Measurements from ENCODE around the gene PTPN4. TPM values are rescaled to one million over a fixed set of nuclear protein-coding genes. Genes with fewer than 3 reads are reported as not detected.

The PTPN4 gene
- total and polyA plus RNA-seq, 2 of the 13 experiments (the other 11 are each of a cell fraction or from before 2014, with no cell fraction given) = 20.3 to 34.6 TPM

DNA sequence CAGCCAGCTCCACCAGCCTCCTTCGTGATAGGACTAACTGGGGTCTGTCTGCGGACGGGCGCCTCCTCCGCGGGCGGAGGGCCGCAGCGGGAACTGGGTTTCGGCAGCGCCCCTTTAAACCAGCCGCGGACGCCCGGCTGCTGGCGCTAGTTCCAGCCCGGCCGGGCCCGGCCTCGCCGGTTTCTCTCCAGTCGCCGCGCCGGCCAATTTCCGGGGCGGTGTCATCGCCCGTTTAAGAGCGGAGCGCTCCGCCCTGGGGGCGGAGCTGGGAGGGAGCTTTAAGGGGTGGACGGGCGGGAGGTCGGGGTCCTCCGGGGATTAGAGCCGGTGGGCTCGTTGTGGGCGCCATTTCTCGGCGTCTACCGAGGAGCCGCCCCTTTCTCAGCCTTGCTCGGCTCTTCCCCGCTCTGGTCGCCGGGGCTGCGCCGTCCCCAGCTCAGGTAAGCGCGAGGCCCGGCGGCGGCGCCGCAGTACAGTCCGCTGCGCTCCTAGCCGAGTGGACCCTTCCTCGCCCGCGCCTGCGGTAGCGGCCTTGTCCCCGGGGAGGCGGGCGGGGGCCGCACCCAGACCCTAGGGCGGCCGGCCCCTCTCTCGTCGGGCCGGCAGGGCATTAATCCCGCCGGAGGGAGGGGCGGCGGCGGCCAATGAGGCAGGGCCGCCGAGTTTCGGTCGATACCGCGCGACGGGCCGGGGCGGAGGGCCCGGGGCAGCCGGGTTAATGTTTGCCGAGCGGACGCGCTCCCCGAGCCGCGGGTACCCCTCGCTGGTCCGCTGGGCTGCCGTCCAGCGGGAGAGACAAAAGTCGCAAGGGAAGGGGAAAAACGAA, 253.3 kb downstream of the PTPN4 start, which contains the start of gene EPB41L5 (continued):
- TF ChIP-seq NFIC (IDR thresholded peaks at IDR 0.05; ENCODE audit: low read length) (no peak), ZFP1 (CRISPR knock-in tag; IDR thresholded peaks at IDR 0.05) (peak; percentile 3; the same call in 1 of the 2 replicates), HDAC6 (IDR thresholded peaks at IDR 0.05; ENCODE audit: low read depth, low read length) (no peak), ZNF30 (CRISPR knock-in tag; IDR thresholded peaks at IDR 0.05) (no peak; the same call in 1 of the 2 replicates), RXRB (CRISPR knock-in tag; IDR thresholded peaks at IDR 0.05; ENCODE audit: borderline replicate concordance) (peak; percentile 63), KAT8 (CRISPR knock-in tag; IDR thresholded peaks at IDR 0.05) (peak; percentile 87), MAFF (IDR thresholded peaks at IDR 0.05; ENCODE audit: low read depth, low read length) (no peak), ISX (CRISPR knock-in tag; conservative IDR thresholded peaks at IDR 0.05) (0 out of 2 replicates have a peak, but pooled peaks have one; percentile 82), ZNF10 (CRISPR knock-in tag; IDR thresholded peaks at IDR 0.05; ENCODE audit: borderline replicate concordance, low read depth) (0 out of 2 replicates have a peak, but pooled peaks have one; percentile 67), GTF3A (CRISPR knock-in tag; conservative IDR thresholded peaks at IDR 0.05) (no peak), SAFB2 (CRISPR knock-in tag; IDR thresholded peaks at IDR 0.05; ENCODE audit: borderline replicate concordance, low read depth) (peak; percentile 61), SRSF9 (IDR thresholded peaks at IDR 0.05; ENCODE audit: borderline replicate concordance, insufficient read depth, low read depth, low read length, poor library complexity, severe bottlenecking) (no peak), ZNF550 (CRISPR knock-in tag; IDR thresholded peaks at IDR 0.05; ENCODE audit: borderline replicate concordance) (0 out of 2 replicates have a peak, but pooled peaks have one; percentile 65), ZFP37 (CRISPR knock-in tag; IDR thresholded peaks at IDR 0.05; ENCODE audit: borderline replicate concordance) (no peak), HCFC1 (IDR thresholded peaks at IDR 0.05; ENCODE audit: low read depth, low read length) (no peak), DMAP1 (CRISPR knock-in tag; IDR thresholded peaks at IDR 0.05) (peak; percentile 93), HDAC1 (CRISPR knock-in tag; IDR thresholded peaks at IDR 0.05) (peak; percentile 92), NRL (CRISPR knock-in tag; IDR thresholded peaks at IDR 0.05; ENCODE audit: borderline replicate concordance) (peak; percentile 97), SOX6 (IDR thresholded peaks at IDR 0.05) (no peak), SOX6 (CRISPR knock-in tag; IDR thresholded peaks at IDR 0.05) (peak; percentile 69), ZNF674 (CRISPR knock-in tag; IDR thresholded peaks at IDR 0.05; ENCODE audit: low read depth) (no peak)
- TF ChIP-seq, protein P1, sequence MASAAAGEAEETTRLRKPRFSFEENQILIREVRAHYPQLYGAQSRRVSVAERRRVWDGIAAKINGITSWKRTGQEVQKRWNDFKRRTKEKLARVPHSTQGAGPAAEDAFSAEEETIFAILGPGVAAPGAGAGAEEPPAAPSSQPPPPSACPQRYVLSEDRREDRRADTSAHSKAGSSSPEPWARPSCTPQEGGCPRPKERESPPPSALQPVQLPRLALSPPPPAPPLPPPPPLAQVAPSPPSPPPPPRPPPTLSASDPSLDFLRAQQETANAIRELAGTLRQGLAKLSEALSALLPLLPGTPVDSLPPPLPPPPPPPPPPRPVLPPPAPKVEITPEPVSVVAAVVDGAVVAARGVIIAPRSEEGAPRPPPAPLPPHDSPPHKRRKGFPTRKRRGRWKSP (CRISPR knock-in tag; IDR thresholded peaks at IDR 0.05) = peak; percentile 89
- TF ChIP-seq, protein P2, sequence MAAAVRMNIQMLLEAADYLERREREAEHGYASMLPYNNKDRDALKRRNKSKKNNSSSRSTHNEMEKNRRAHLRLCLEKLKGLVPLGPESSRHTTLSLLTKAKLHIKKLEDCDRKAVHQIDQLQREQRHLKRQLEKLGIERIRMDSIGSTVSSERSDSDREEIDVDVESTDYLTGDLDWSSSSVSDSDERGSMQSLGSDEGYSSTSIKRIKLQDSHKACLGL (CRISPR knock-in tag; IDR thresholded peaks at IDR 0.05) = peak; percentile 93
- TF ChIP-seq, protein P3, sequence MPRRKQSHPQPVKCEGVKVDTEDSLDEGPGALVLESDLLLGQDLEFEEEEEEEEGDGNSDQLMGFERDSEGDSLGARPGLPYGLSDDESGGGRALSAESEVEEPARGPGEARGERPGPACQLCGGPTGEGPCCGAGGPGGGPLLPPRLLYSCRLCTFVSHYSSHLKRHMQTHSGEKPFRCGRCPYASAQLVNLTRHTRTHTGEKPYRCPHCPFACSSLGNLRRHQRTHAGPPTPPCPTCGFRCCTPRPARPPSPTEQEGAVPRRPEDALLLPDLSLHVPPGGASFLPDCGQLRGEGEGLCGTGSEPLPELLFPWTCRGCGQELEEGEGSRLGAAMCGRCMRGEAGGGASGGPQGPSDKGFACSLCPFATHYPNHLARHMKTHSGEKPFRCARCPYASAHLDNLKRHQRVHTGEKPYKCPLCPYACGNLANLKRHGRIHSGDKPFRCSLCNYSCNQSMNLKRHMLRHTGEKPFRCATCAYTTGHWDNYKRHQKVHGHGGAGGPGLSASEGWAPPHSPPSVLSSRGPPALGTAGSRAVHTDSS (CRISPR knock-in tag; conservative IDR thresholded peaks at IDR 0.05) = no peak; the same call in 1 of the 2 replicates
- TF ChIP-seq, protein P4, sequence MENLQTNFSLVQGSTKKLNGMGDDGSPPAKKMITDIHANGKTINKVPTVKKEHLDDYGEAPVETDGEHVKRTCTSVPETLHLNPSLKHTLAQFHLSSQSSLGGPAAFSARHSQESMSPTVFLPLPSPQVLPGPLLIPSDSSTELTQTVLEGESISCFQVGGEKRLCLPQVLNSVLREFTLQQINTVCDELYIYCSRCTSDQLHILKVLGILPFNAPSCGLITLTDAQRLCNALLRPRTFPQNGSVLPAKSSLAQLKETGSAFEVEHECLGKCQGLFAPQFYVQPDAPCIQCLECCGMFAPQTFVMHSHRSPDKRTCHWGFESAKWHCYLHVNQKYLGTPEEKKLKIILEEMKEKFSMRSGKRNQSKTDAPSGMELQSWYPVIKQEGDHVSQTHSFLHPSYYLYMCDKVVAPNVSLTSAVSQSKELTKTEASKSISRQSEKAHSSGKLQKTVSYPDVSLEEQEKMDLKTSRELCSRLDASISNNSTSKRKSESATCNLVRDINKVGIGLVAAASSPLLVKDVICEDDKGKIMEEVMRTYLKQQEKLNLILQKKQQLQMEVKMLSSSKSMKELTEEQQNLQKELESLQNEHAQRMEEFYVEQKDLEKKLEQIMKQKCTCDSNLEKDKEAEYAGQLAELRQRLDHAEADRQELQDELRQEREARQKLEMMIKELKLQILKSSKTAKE (CRISPR knock-in tag; IDR thresholded peaks at IDR 0.05; ENCODE audit: borderline replicate concordance) = peak; percentile 86; the same call in 1 of the 2 replicates

All from HepG2 (cell line).